Measurements from ENCODE around the gene TMEM132D.

DNA sequence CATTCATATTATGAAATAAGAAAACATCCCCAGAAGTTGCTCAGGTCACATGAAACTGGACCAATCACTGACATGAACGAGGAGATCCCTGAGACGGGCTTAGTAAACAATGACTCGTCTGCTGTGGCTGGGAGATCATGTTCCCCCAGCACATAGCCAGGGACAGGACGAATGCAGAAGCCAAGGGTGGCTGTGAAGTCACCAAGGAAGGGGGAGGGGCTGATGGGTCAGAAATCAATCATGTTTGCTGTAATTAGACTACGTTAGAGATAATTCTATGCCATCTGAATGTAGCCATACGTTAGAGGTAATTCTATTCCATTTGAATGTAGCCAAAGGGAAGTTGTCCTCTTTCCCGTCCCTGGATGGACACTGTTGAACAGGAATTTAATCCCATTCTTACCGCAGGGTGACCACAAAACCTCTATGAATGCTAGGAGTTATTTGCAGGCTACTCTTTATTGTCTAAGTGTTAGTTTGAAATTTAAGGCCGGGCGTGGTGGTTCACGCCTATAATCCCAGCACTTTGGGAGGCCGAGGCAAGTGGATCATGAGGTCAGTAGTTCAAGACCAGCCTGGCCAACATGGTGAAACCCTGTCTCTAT, 332.9 kb downstream of the TMEM132D start:
- TF ChIP-seq POLR2A (IDR thresholded peaks at IDR 0.05; ENCODE audit: low read depth, low read length) (no peak), POLR2AphosphoS5 (IDR thresholded peaks at IDR 0.05; ENCODE audit: low read depth, low read length) (no peak), TAF1 (IDR thresholded peaks at IDR 0.05; ENCODE audit: borderline replicate concordance, low read depth, low read length) (no peak)

All from GM12892 (cell line).